Measurements from ENCODE around the gene SPATS2. TPM values are rescaled to one million over a fixed set of nuclear protein-coding genes. Genes with fewer than 3 reads are reported as not detected.

Gene SPATS2
- total and polyA plus RNA-seq, 7 donors, result 6.9 to 32.1 (median 11.7) TPM

DNA sequence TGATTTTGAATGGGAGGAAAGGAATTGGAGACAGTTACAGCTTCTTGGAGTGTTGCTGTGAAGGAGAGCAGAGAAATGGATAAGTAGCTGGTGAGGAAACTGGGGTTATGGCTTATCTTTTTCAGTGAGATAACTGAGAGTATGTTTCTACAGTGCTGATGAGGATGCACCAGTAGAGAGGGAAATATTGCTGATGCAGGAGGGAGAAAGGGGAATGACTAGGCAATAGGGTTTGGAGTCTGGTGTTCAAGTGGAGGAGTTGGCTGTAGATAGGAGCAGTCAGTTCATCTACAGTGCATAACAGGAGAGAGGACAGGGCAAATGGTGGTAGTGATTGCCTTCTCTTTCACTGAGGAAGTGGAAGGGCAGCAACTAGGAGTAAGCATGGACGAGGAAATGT, 33.0 kb downstream of the SPATS2 start:
- intact Hi-C loops (cut with DNase I), result no loop called here
- H3K4me1 ChIP-seq, result no peaks in the 10 kb centered on the region
- no peak overlapping the region for H3K27ac ChIP-seq
- 82 to 89% methylated on average over 1 of the region's 1 CpG for WGBS, 2 donors
- H3K27me3 ChIP-seq, result no peaks in the 10 kb centered on the region
- TF ChIP-seq CTCF (IDR thresholded peaks at IDR 0.05) (no peak), POLR2A (IDR thresholded peaks at IDR 0.05) (no peak), POLR2AphosphoS5 (IDR thresholded peaks at IDR 0.05) (no peak)
- H3K4me3 ChIP-seq, result no peak overlapping the region
- no peak for DNase-seq
- no peaks in the 10 kb centered on the region for H3K9me3 ChIP-seq
- H3K36me3 ChIP-seq, result no peaks in the 10 kb centered on the region

DNA sequence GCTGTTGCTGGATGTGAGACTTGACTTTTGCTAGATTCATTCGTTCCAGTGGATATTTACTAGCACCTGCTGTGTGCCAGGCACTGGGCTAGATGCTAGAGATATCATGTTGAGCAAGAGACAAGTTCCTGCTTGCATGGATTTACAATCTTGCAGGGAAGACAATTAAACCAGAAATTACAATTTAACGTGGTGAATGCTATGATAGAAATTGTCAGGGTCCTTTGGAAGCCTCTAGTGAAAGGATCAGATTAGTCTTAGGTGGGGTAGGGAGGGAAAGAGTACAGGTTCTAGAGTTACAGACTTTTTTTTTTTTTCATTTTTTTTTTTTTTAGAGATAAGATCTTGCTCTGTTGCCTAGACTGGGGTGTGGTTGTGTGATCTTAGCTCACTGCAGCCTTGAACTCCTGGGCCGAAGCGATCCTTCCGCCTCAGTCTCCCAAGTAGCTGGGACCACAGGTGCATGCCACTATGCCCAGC, 36.7 kb downstream of the SPATS2 start:
- H3K9me3 ChIP-seq, result no peaks in the 10 kb centered on the region
- no peak for DNase-seq
- no peaks in the 10 kb centered on the region for H3K4me1 ChIP-seq
- intact Hi-C loops (cut with DNase I), result no loop called here
- H3K4me3 ChIP-seq, result no peak overlapping the region
- no peaks in the 10 kb centered on the region for H3K27me3 ChIP-seq
- no peaks in the 10 kb centered on the region for H3K36me3 ChIP-seq
- H3K27ac ChIP-seq, result no peak overlapping the region
- WGBS, 2 donors, result 26 to 61% methylated on average over 5 of the region's 5 CpGs
- TF ChIP-seq POLR2A (IDR thresholded peaks at IDR 0.05) (no peak), EP300 (IDR thresholded peaks at IDR 0.05) (no peak), CTCF (IDR thresholded peaks at IDR 0.05) (no peak), POLR2AphosphoS5 (IDR thresholded peaks at IDR 0.05) (no peak)

DNA sequence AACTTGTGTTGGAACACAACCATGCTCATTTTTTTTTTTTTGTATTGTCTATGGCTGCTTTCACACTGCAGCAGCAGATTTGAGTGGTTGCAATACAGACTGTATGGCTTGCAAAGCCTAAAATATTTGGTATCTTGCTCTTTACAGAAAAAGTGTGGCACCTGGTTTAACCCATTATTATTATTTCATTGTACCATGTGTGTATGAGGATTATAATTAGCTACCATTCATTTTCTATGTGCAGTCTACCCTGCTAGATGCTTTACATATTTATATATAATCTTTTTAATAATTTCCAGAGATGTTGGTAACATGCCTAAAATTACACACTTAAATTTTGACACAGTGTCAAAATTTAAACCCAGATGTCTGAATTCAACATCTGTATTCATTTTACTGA, 37.7 kb downstream of the SPATS2 start:
- intact Hi-C loops (cut with DNase I), result no loop called here
- no peaks in the 10 kb centered on the region for H3K27me3 ChIP-seq

DNA sequence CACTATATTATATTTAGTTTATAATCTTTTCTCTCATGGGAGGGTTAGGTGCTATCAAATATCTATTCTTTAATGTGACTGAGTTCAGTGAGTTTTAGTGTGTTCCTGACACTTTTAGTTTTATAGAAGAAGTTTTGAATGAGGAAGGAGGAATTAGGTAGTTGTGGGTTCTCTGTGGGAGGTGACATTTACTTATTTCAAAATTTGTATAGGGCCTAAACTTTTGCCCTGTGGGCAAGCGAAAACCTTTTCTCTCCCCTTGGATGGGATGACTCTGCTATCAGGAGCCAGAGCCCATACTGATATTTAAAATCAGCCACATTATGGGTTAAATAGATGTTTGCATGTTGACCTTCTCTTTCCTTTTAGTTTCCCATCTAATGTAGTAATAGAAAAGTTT, 43.6 kb downstream of the SPATS2 start:
- TF ChIP-seq EP300 (IDR thresholded peaks at IDR 0.05), result no peak
- Histone ChIP-seq H3K4me3 (no peak overlapping the region), H3K9me3 (no peaks in the 10 kb centered on the region), H3K27me3 (no peaks in the 10 kb centered on the region), H3K27ac (no peak overlapping the region), H3K36me3 (no peaks in the 10 kb centered on the region), H3K4me1 (no peaks in the 10 kb centered on the region)
- intact Hi-C loops (cut with DNase I), result no loop called here
- 93 to 94% methylated on average over 1 of the region's 1 CpG for WGBS, 2 donors
- no peak for DNase-seq

More for the DNA sequence above, 37.7 kb downstream of the SPATS2 start:
- H3K27ac ChIP-seq, result no peak overlapping the region
- no peak for DNase-seq
- no peak overlapping the region for H3K4me3 ChIP-seq
- no peak for TF ChIP-seq POLR2A (IDR thresholded peaks at IDR 0.05)
- no peaks in the 10 kb centered on the region for H3K9me3 ChIP-seq
- H3K4me1 ChIP-seq, result no peaks in the 10 kb centered on the region
- H3K36me3 ChIP-seq, result no peaks in the 10 kb centered on the region

DNA sequence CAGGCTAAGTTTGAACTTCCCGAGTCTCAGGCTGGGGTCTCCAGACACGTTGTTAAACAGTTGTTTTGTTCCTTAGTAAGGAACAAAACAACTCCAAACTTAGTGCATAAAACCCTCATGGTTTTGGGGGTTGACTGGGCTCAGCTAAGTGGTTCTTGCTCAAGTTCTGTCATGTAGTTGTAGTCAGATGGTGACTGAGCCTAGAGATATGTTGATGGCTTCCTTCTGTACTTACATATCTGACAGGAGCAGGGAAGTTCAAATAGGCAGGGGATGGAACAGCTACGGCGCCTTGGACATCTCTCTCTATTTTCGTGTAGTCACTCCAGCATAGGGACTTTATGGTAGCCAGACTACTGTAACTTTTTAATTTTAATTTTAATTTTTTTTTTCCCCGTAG, 45.7 kb downstream of the SPATS2 start:
- WGBS, 2 donors, result 92% methylated on average over 6 of the region's 6 CpGs
- intact Hi-C loops (cut with DNase I), result no loop called here
- no peaks in the 10 kb centered on the region for H3K9me3 ChIP-seq
- no peak for DNase-seq
- no peaks in the 10 kb centered on the region for H3K36me3 ChIP-seq
- H3K4me1 ChIP-seq, result no peaks in the 10 kb centered on the region
- H3K4me3 ChIP-seq, result no peak overlapping the region
- H3K27me3 ChIP-seq, result no peaks in the 10 kb centered on the region
- TF ChIP-seq POLR2AphosphoS5 (IDR thresholded peaks at IDR 0.05), result no peak
- no peak for TF ChIP-seq EP300 (IDR thresholded peaks at IDR 0.05)
- no peak for TF ChIP-seq POLR2A (IDR thresholded peaks at IDR 0.05)
- TF ChIP-seq CTCF (IDR thresholded peaks at IDR 0.05), result no peak
- H3K27ac ChIP-seq, result no peak overlapping the region

DNA sequence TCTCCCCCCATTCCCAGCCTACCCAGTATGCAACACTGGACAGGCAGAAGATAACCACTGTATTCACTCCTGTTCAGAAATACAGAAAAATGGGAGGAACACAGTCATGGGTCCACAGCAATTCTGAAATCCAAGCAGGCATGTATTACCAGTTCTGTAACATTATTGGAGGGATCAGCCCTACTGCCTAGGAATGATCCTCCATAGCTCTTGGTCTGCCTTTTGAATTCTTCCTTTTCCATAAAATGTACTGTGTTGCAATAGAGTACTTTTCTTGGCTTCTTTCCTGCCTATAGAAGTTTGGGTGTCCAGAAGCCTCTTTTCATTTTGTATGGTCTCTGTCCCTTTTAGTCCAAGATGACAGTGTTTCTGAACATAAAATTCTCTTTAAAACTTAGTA, 46.5 kb downstream of the SPATS2 start:
- no peaks in the 10 kb centered on the region for H3K36me3 ChIP-seq
- TF ChIP-seq CTCF (IDR thresholded peaks at IDR 0.05) (no peak), EP300 (IDR thresholded peaks at IDR 0.05) (no peak), POLR2AphosphoS5 (IDR thresholded peaks at IDR 0.05) (no peak), POLR2A (IDR thresholded peaks at IDR 0.05) (no peak)
- no peaks in the 10 kb centered on the region for H3K4me1 ChIP-seq
- no peak for DNase-seq
- no peak overlapping the region for H3K27ac ChIP-seq
- H3K9me3 ChIP-seq, result no peaks in the 10 kb centered on the region
- no peak overlapping the region for H3K4me3 ChIP-seq
- H3K27me3 ChIP-seq, result no peaks in the 10 kb centered on the region
- intact Hi-C loops (cut with DNase I), result no loop called here

Measured in sigmoid colon (tissue), 7 donors.